ENCODE measurements around the gene CCDC171. TPM values are rescaled to one million over a fixed set of nuclear protein-coding genes. Genes with fewer than 3 reads are reported as not detected.

CCDC171 gene
- total and polyA plus RNA-seq, 2 donors from 2014 or later: 1.2 to 5.1 TPM

GRCh38 chr9:15867334-15867733 lies 314.5 kb downstream of the CCDC171 start:
- Histone ChIP-seq H3K9me3 (ENCODE audit: control insufficient read depth in 2 of 3, insufficient read depth in 1 of 3, low read length in 3 of 3) (no peaks in the 10 kb centered on the region), H3K4me1 (ENCODE audit: control insufficient read depth in 2 of 3, insufficient read depth in 2 of 3, low read depth in 1 of 3, low read length in 3 of 3) (no peaks in the 10 kb centered on the region), H3K27me3 (ENCODE audit: control insufficient read depth, insufficient read depth, low read length) (no peaks in the 10 kb centered on the region), H3K27ac (ENCODE audit: low read depth in 2 of 2, low read length in 2 of 2) (no peak overlapping the region), H3K4me3 (ENCODE audit: low read length in 3 of 3) (no peak overlapping the region), H3K36me3 (ENCODE audit: control insufficient read depth in 2 of 3, insufficient read depth in 3 of 3, low read length in 3 of 3) (no peaks in the 10 kb centered on the region), H3K9ac (ENCODE audit: low read length in 3 of 3) (no peak overlapping the region)
- TF ChIP-seq CTCF (IDR thresholded peaks at IDR 0.05; ENCODE audit: borderline replicate concordance, extremely low read depth, insufficient read depth): no peak
- intact Hi-C loops (cut with DNase I): no loop called here
- DNase-seq (no peak), FAIRE-seq (no peak)

GRCh38 chr9:15867988-15868387 lies 315.1 kb downstream of the CCDC171 start:
- no peaks in the 10 kb centered on the region for H3K4me1 ChIP-seq (ENCODE audit: control insufficient read depth in 2 of 3, insufficient read depth in 2 of 3, low read depth in 1 of 3, low read length in 3 of 3)
- FAIRE-seq (no peak), DNase-seq (peak in 1 of 5 donors; percentile 7)
- no peak overlapping the region for H3K4me3 ChIP-seq (ENCODE audit: low read length in 3 of 3)
- H3K27me3 ChIP-seq (ENCODE audit: control insufficient read depth, insufficient read depth, low read length): no peaks in the 10 kb centered on the region
- no peaks in the 10 kb centered on the region for H3K36me3 ChIP-seq (ENCODE audit: control insufficient read depth in 2 of 3, insufficient read depth in 3 of 3, low read length in 3 of 3)
- no peak overlapping the region for H3K9ac ChIP-seq (ENCODE audit: low read length in 3 of 3)
- no peak overlapping the region for H3K27ac ChIP-seq (ENCODE audit: low read depth in 2 of 2, low read length in 2 of 2)
- TF ChIP-seq CTCF (IDR thresholded peaks at IDR 0.05; ENCODE audit: borderline replicate concordance, extremely low read depth, insufficient read depth): no peak
- H3K9me3 ChIP-seq (ENCODE audit: control insufficient read depth in 2 of 3, insufficient read depth in 1 of 3, low read length in 3 of 3): no peaks in the 10 kb centered on the region
- intact Hi-C loops (cut with DNase I): no loop called here

- H3K9me3 ChIP-seq (ENCODE audit: control insufficient read depth in 2 of 3, insufficient read depth in 1 of 3, low read length in 3 of 3): no peaks in the 10 kb centered on the region
- DNase-seq (peak in 2 of 5 donors; percentile 64 to 85), FAIRE-seq (peak; percentile 98)
- intact Hi-C loops (cut with DNase I): no loop called here
- H3K4me1 ChIP-seq (ENCODE audit: control insufficient read depth in 2 of 3, insufficient read depth in 2 of 3, low read depth in 1 of 3, low read length in 3 of 3): no peaks in the 10 kb centered on the region
- no peaks in the 10 kb centered on the region for H3K36me3 ChIP-seq (ENCODE audit: control insufficient read depth in 2 of 3, insufficient read depth in 3 of 3, low read length in 3 of 3)
- H3K27ac ChIP-seq (ENCODE audit: low read depth in 2 of 2, low read length in 2 of 2): no peak overlapping the region
- H3K27me3 ChIP-seq (ENCODE audit: control insufficient read depth, insufficient read depth, low read length): no peaks in the 10 kb centered on the region
- H3K4me3 ChIP-seq (ENCODE audit: low read length in 3 of 3): no peak overlapping the region
- TF ChIP-seq CTCF (IDR thresholded peaks at IDR 0.05; ENCODE audit: borderline replicate concordance, extremely low read depth, insufficient read depth): peak; percentile 61
- no peak overlapping the region for H3K9ac ChIP-seq (ENCODE audit: low read length in 3 of 3)
Measured at GRCh38 chr9:15873573-15874177, 320.8 kb downstream of the CCDC171 start.

GRCh38 chr9:15882328-15882727 lies 329.5 kb downstream of the CCDC171 start:
- no peaks in the 10 kb centered on the region for H3K27me3 ChIP-seq (ENCODE audit: control insufficient read depth, insufficient read depth, low read length)
- no peak for FAIRE-seq

More at GRCh38 chr9:15882328-15882727, 329.5 kb downstream of the CCDC171 start:
- H3K9ac ChIP-seq (ENCODE audit: low read length in 3 of 3): no peak overlapping the region
- H3K4me1 ChIP-seq (ENCODE audit: control insufficient read depth in 2 of 3, insufficient read depth in 2 of 3, low read depth in 1 of 3, low read length in 3 of 3): no peaks in the 10 kb centered on the region
- H3K4me3 ChIP-seq (ENCODE audit: low read length in 3 of 3): no peak overlapping the region
- no peaks in the 10 kb centered on the region for H3K36me3 ChIP-seq (ENCODE audit: control insufficient read depth in 2 of 3, insufficient read depth in 3 of 3, low read length in 3 of 3)
- TF ChIP-seq CTCF (IDR thresholded peaks at IDR 0.05; ENCODE audit: borderline replicate concordance, extremely low read depth, insufficient read depth): no peak
- DNase-seq: no peak
- H3K9me3 ChIP-seq (ENCODE audit: control insufficient read depth in 2 of 3, insufficient read depth in 1 of 3, low read length in 3 of 3): no peaks in the 10 kb centered on the region
- intact Hi-C loops (cut with DNase I): no loop called here
- no peak overlapping the region for H3K27ac ChIP-seq (ENCODE audit: low read depth in 2 of 2, low read length in 2 of 2)

Measured in kidney (tissue), 14 donors.